GM03348 (cell line): ENCODE data around the gene CACNA2D2.

Experiments used
- DNase-seq: peaks from one replicate; pipeline ENCODE4 v3.0.0; 2012; ENCODE audit warnings: low spot score

CACNA2D2 gene

DNA sequence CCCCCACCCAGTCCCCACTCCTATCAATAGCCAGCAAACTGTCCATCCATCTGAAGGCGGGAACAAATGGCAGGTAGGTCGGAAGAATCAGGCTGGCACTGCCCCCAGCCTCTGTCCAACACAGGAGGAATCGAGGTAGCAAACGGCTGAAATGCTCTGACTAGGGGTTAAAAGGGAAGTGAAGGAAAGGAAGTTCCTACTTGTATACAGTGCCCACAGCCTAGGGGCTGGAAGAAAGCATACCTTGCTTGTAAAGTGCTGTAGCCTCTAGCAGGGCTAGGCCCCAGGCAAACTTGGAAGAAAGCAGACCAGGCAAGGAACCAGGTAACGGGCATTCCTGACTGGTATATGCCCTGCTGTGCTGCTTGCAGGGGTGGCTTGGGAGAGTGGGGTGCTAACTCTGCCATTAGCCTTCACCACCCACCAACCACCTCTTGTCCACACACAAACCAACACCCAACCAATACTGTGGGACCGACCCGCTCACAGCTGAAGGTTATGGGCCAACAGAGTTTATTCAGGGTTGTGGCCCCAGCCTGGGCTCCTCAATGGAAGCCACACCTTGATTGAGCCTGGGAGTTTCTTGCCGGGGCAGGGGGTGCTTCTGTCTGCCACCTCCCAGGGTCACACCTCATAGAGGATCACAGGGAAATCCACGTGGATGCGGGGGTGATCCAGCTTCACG, 177.8 kb downstream of the CACNA2D2 start:
- no peak for DNase-seq

DNA sequence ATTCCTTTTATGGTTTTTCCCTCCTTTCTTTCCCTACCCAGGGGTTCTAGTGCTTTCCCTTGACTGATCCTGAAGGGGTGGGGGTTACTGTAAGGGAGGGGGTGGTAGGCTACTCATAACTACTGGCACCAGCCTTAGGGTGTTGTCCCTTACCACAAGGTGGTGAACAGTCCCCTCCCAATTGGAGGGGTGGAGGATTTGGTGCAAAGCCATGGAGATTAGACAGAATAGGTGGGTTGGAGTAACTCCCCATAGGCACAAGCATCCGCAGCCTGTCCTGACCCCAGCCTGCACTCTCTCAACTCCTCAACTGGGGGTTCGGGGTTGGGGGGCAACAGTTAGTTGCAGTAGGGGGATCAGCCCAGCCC, 178.3 kb downstream of the CACNA2D2 start:
- DNase-seq = no peak

DNA sequence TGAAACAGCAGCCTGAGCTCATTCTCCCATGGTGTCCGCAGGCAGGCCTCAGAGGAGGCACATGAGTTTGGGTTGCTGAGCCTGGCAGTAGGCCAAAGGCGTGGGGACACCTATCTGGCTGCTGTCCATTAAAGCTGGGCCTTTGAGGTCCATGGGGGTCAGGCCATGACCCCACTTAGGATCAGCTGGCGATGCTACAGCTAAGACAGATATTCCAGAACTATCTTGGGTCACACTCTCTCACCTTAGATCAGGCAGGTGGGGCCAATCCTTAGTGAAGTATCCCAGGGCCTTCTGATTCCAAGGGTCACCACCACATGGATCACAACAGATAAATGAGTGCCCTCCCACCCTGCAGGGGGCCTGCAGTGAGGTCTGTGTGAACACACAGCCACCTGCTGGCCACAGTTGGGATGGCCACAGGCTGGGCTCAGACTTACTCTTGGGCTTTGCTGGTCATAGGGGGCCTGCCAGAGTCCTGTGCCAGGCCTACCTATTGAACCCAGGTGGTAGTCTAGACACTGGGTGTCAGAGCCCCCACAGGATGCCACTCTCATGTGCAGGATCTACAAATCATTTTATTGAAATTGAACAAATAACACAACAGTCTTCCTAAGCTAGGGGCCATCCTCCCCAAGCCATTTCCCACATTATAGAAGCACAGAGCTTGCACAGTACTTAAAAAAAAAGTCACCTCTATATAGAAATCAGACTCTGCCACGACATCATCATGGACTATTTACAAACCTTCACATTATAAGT, 178.9 kb downstream of the CACNA2D2 start:
- peak; percentile 82 for DNase-seq

DNA sequence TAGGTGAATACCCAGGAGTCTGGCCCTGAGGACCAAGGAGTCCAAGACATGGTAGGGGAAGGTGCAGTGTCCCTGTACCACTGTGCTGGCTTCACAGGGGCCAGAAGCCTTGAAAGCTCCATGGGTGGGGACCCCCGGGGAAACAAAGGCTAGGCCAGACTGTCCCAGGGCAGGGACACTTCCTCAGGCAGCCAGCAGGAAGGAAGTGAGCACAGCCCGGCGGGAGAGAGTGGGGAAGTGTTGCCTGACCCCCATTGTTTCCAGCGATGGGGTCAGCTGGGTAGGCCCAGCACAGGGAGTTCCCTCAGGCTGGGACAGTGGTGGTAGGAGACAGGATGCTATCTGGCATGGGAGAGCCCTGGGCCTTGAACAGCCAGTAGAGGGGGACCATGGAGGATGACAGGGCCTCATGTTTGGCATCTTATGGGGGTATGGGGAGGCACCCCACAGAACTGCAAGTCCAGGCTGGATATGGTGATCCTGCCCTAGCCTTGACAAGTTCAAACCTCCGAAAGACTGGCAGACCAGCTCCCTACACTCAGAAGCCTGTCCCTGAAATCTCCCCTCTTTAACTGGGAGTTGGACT, 179.7 kb downstream of the CACNA2D2 start:
- no peak for DNase-seq

DNA sequence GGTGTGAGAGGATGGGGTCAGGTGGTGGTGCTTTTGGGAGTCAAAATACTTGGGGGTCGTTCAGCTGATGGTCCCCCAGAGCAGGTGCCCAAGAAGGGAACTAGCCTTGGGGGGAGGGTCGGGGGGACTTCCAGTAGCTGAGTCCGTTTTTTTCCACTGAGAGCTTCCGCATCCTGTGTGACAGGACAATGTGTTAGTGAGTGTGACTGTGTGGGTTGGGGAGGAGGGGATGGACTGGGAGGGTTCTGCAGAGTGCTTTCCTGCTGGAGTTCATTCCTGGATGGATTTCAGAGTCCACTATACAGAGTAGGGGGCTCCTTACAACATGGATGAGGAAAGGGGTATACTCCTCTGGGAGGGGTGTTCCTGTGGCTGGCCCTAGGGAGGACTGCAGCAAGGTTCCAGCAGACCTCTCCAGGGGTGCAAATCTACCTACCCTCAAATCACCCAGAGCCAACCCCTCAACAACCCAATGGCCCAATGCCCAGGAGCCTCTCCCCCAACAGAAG, 180.3 kb downstream of the CACNA2D2 start:
- no peak for DNase-seq

DNA sequence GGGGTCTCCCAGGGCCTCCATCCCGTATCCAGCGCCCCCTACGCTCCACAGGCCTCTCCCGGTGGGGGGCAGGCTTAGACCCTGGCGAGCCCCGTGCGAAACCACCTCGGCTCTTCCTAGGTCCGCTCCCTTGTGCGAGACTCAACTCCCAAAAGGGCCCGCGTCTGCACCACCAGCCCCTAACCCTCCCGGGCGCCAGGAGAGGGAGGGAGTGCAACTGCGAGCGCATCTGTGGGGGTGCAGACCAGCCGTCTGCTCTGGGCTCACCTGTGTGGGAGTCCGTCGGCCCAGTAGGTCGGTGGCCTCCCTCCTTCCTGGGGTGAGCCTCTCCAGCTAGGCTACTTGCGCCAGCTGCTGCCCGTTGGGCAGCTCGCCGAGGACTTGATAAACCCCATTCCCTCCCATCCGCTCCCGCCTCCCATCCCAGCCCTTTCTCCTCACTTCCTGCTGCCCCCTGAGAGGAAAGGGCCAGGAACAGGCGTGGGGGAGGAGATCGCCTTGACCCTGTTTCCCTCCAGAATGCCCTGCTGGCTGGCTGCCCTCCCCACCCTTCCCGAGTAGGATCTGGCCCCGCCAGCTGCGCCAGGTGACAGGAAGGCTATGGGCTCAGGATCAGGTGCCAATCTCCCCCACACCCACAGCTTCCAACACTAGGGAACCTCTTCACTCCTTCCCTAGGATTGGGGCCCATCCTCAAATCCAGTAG, 180.9 kb downstream of the CACNA2D2 start, which contains the start of gene HYAL2:
Gene HYAL2 (minus strand): TSS at position 360 of the 706 bp plus-strand sequence. CDS start 2,256 bp downstream, outside the sequence.
- DNase-seq = no peak

DNA sequence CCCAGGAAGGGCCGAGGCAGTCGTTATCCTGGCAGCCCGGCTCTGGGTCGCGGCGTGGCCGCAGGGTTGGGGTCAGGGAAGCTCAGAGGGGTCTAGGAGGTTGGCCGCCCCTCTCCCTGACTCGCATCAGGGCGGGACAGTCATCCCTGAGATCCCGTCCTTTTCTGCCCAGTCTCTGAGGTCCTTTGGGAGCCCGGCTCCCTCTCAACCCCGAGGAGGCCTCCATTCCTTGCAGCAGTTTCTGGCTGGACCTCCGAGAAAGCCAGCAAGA, 181.4 kb downstream of the CACNA2D2 start:
- no peak for DNase-seq

DNA sequence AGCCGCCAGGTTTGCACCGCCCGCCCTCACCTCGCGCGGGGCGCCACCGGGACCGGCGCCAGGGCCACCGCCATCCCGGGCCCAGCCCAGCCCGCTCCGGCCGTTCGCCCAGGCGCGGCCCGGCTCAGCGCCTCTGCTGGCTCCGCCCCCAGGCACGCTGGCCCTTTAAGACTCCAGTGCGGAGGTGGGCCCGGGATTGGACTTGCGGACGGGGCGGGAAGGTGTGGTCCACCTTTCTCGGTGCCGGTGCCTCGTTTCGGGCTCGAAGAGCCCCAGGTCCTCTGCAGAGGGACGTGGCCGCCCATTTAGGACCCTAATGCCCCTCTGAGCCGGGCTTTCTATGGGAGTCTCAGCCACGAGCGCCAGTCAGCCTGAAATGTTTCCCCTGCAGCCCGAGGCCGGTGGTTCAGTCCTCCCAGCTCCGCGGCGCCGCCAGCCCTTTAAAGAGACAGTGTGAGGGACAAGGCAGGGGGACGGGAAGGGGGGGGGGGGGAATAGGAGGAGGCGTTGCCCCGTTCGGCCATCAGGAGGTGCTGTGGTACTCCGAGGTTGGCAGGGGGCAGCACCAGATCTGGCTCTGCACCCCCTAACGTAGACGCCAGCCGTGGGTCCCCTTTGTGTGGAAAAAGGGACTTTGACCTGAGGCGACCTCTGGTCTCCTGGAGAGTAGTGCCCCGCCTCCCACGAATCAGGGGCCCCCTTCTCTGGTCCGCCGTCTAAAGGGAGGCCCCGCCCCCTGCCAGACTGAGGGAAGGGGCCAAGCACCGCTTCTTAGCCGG, 181.9 kb downstream of the CACNA2D2 start:
- DNase-seq = peak; percentile 94

DNA sequence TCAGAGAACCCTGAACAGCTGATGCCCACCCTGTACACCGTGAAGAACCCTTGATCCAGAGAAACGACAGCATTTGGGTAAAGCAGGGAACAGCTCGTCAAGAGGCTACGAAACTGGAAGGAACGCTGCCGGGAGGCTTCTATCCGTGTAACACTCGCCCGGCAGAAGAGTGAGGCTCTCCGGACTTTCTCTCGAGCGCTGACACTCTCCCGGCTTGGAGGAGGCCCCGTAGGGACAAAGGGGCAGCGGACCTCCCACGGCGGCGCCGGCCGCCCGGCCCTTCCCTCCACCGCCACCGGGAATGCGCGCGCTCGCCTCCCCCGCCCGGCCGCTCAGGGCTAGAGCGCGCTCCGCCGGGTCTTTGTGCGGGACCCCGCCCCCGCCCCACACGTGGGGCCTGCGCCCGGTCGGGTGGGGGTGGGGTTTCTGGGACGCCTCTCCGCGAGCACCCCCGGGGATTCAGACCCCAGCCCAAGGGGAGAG, 182.5 kb downstream of the CACNA2D2 start:
- DNase-seq = peak; percentile 92

DNA sequence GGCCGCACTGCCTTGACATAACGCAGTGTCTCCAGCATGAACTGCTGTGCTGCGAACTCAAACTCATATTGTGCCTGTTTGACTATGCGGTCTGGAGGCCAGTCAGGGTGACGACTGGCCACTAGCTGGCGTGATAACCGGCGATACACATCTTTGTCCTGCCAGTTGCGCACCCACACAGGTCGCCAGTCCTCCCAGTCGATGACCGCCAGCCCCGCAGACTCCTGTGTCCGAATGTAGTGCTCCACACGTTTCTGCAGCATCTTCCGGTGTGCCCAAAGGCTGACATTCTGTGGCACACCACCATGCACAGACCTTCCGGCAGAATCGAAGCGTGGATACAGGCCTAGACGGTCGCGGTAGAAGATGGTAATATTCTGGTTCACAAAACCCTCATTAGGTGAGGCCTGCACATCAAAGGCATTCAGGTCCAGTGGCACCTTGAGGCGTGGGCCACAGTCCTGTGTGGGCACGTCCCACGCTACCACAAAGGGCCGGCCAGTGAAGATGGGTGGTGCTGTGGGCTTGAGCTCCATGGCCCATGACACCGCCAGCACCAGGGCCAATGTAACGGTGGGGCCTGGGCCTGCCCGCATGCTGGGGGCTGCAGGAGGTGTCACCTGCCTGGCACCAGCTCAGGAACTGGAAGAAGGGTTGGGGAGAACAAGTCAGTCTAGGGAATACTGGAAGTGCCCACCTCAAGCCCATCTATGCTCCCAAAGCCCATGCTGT, 183.4 kb downstream of the CACNA2D2 start:
- DNase-seq = no peak

DNA sequence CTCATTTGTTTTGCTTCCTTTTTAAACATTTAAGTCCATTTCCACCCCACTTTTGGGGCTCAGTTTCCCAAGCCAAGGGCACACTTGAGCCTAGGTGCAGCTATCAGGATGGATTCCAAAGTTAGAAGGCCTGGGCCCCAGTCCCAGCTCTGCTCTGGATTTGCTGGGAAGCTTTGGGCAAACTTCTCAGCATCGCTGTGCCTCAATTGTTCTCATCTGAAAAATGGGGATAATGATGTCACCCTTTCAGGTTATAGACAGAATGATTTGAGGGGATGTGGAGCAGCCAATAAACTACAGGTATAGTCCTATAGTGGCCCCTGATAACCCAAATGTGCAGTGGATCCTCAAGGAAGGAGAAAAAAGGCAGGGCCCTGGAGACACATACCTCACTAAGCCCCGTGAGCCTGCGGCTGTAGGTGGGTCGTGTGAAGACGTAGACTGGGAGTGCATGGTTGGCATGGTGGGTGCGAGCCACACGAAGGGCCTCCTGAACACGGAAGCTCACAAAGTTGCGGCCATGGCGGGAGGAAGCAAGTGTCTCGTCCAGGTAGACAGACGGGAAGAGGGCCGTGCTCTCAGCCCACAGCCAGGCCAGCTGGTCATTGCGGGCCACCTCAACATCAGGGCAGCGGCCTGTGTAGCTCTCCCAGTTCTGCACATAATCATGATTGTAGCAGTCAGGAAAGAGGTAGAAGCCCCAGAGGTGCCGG, 184.1 kb downstream of the CACNA2D2 start:
- no peak for DNase-seq

DNA sequence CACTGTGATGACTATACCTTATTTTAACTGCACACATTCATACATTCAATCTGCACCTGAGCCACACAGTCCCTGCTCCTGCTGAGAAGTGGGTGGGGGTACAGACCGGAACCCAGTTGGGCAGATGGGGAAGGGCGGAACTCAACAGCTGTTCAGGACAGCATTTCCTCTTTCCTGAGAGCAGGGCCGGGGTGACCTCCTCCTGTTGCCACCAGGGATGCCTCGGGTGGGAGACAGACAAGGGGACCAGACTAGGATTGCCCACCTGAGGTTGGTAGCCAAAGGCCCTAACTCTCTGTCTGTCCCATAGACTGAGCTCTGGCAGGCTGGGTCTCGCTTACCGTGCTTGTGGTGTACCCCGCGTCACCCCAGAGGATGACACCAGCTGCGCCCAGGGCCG, 184.8 kb downstream of the CACNA2D2 start:
- no peak for DNase-seq

DNA sequence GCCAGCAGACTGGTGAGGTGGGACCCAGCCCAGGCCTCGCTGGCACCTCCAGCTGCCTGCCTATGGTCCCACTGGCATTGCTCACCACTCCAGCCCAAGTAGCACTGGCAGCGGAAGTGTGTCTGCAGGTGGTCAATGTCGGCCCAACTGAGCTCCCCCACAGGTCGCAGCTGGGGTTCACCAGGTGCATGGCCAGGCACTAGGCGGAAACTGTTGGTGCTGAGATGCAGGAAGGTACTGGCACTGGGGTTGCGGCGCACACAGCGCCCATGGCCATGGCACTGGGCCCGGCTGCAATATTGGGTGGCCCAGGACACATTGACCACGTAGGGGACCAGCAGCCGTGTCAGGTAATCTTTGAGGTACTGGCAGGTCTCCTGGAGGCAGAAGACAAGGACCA, 185.3 kb downstream of the CACNA2D2 start:
- DNase-seq = no peak

DNA sequence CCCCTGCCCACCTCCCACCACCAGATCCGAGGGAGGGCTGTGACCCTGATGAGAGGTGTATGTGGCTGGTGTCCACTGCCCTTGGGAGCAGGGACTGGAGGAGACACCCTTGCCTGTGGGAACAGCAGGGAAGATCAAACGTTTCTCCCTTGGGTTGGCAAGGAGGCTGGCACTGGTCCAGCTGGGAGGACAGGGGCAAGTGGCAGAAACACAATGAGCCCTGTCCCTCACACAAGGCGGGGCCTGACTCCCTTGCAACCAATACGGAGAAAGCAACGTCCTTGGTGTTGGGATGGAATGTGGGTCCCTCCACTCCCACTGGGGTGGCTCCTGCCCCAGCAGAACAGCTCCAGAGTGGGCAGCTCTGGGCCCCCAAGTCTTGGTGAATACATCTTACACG, 186.1 kb downstream of the CACNA2D2 start:
- DNase-seq = no peak

DNA sequence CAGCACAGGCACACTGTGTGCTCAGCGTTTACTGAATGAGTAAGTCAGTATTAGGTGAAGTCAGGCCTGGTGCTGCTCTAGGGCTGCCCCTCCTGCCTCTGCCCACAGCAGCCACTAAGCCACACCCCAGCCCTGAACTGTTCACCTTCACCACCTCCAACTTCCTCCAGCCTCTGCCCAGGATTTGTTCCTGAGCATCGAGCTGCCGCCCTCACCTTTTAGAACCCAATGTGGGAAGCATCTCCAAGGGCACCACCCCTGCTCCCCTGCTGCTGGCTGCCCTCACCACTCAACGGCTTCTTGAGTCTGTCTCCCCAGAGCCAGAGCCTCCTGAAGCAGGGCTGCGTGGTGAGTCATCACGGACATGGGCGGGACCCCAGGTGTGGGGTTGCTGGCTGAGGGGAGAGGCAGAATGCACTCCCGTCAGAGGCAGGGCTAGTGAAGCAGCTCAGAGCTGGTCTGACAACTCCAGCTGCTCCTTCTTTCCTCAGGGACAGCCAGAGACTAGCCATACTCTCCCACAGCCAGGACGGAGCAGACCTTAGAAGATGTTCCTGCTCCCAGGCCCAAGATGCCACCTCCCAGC, 186.7 kb downstream of the CACNA2D2 start:
- DNase-seq = no peak

DNA sequence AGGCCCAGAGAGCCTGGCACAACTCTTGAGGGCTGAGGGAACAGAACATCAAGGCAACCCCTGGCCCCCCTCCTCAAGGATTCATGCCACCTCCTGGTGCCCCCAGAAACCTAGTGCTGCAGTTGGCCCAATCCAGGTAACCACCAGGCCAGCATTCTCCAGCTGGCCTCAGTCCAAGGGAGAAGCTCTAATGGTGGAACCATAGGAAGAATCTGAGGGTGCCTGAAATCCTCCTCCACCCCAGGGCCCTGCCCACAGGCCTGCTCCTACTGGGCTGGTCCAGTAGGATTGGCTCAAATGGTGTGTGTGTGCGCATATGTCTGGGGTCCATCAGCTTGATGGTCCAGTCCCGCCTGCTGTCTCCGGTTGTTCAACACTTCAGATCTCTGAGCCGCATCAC, 188.6 kb downstream of the CACNA2D2 start:
- no peak for DNase-seq

DNA sequence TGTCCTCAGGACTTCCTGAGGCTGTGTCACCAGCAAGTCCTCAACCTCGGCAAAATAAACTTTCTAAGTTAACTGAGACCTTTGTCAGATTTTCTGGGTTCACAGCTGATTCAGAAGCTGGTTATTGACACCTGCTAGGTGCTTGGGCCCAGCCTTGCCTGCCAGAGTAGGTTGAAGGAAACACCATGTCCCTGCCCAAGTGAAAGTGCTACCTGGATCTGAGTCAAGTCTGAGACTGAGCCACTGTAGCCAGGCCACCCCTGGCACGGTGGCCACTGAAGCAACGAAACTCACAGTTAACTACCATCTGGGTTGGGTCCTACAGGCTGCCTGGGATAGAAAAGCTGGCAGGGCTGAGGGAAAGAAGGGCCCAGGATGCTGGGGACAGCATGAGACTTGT, 189.1 kb downstream of the CACNA2D2 start:
- no peak for DNase-seq
